RKO (cell line): ENCODE data around the gene COTL1.
"Not testable (repeated sequence)": the region's sequence is repeated elsewhere in the genome, so short reads cannot be mapped to it uniquely, and the experiment has no call there.

Source experiments
- DNase-seq: peaks from one replicate; pipeline ENCODE4 v3.0.0-alpha.2; 2016; ENCODE audit warnings: low spot score

The COTL1 gene

GRCh38 chr16:84643180-84643583, 25.3 kb upstream of the COTL1 start:
- DNase-seq, result peak; percentile 30

DNA sequence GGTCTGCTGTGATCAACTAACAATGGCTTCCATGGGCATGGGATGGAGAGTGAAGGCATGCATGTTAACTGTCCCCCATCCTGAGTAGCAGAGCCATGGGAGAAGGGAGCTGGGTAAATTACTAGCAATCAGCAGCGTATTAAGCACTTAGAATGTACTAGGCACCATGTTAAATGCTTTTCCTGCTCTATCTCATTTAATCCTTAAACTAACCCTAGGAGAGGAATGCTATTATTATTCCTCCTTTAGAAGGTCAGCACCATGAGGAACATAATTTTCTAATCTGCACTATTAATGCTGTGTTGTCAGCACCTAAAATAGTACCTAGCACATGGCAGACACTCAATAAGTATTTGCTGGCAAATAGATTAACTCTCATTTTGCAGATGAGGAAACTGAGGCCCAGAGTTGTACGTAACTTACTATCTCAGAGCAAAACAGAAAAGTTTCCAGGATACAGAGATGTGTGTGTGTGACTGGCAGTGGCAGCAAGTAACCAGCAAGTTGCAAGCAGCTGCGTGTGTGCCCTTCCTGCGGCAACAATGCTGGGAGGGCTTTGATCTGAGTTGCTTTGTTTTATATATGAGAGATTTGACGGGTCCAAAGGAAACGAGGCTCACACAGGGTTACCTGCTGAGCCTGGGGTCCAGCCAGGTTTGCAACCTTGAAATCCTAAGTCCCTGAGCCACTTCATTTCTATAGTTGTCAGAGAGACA, 23.9 kb upstream of the COTL1 start:
- DNase-seq, result no peak

GRCh38 chr16:84640145-84640544, 22.3 kb upstream of the COTL1 start:
- DNase-seq, result no peak

GRCh38 chr16:84638231-84638806, 20.4 kb upstream of the COTL1 start:
- no peak for DNase-seq

- DNase-seq, result no peak
Measured at GRCh38 chr16:84637709-84638108, 19.8 kb upstream of the COTL1 start.

- DNase-seq, result no peak
Measured at GRCh38 chr16:84635702-84636101, 17.8 kb upstream of the COTL1 start.

DNA sequence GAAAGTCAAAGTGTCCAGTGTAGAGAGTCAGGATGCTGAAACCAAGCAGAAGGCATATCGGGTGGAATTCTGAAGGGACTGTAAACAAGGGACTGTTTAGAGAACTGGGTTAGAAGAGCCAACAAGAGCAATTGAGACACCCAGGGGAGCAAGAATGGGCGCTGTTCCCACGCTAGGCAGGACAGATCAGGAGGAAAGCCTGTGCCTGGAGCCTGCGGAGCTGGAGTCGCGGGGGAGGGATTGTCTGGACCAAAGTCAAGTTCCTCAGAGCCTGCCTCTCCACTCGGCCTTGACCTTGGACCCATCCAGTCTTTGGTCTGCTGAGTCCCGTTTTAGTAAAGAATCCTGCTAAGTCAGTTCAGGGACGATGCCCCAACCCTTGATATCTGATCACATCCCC, 15.7 kb upstream of the COTL1 start:
- DNase-seq, result no peak

GRCh38 chr16:84632862-84633261, 15.0 kb upstream of the COTL1 start:
- DNase-seq, result not testable (repeated sequence)

GRCh38 chr16:84631886-84632285, 14.0 kb upstream of the COTL1 start:
- DNase-seq, result no peak

GRCh38 chr16:84631153-84631466, 13.2 kb upstream of the COTL1 start:
- no peak for DNase-seq

DNA sequence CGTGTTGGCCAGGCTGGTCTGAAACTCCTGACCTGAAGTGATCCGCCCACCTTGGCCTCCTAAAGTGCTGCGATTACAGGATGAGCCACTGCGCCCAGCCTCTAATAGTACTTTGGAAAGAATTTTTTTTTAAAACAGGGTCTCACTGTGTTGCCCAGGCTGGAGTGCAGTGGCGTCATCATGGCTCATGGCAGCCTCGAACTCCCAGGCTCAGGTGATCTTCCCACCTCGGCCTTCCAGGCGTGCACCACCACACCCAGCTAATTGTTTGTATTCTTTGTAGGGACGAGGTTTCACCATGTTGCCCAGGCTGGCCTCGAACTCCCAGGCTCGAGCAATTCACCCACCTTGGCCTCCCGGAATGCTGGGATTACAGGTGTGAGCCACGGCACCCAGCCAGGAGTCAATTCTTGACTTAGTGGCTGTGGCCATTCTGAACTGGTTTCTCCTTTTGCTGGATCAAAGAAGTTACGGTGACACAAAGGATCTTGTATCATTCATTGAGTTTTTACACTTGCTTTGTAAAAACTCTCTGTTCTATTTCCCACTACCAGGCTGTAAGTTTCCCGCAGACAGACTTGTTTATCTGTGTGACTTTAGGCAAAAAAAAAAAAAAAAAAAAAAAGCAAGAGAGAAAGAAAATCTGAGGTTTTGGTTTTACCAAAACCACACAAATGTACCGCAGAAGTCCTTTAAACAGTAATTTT, 12.7 kb upstream of the COTL1 start:
- no peak for DNase-seq

DNA sequence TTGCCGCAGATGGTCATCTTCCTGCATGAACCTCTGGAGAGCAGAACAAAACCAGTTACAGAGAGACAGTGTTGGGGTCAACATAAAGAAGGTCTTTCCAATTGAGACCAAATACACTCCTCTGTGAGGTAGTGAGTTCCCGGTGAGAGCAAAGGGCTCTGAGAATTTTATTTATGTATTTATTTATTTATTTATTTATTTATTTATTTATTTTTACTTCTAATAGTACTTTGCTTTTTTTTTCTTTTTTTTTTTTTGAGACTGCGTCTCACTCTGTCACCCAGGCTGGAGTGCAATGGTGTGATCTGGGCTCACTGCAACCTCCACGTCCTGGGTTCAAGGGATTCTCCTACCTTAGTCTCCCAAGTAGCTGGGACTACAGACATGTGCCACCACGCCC, 12.1 kb upstream of the COTL1 start:
- no peak for DNase-seq

- DNase-seq, result no peak
Measured at GRCh38 chr16:84629580-84629979, 11.7 kb upstream of the COTL1 start.

DNA sequence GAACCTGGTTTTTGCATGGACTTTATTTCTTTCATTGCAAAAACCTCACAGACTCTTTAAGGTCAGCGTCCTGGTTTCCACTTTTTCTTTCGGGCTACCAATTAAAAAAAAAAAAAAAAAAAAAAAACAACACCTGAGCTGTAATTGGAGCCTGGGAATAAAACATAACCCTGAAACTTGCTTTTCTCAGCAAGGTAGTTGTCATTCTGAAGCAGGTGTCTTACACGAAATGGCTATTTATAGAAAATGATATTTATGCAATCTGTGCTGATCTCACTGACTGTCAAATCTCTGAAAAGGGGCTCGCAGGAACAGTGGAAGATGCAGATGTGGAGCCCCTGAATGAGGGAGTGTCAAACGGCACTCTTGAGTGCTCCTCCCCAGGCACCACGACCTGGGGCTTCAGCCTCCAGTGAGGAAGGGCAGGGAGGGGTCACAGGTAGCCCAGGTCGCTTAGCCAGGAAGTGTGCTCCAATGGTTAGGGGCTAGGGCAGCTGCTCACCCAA, 10.4 kb upstream of the COTL1 start:
- DNase-seq, result no peak

DNA sequence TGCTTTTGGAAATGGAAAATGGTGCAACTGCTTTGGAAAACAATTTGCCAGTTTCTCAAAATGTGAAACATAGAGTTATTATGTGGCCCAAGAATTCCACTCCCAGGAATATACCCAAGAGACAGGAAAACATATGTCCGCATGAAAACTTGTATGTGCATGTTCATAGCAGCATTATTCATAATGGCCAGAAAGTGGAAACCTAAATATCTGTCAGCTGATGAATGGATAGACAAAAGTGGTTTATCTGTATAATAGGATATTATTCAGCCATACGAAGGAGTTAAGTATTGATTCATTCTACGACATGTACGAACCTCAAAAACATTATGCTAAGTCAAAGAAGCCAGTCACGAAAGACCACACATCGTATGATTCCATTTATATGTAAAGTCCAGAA, 7.7 kb upstream of the COTL1 start:
- DNase-seq, result no peak

DNA sequence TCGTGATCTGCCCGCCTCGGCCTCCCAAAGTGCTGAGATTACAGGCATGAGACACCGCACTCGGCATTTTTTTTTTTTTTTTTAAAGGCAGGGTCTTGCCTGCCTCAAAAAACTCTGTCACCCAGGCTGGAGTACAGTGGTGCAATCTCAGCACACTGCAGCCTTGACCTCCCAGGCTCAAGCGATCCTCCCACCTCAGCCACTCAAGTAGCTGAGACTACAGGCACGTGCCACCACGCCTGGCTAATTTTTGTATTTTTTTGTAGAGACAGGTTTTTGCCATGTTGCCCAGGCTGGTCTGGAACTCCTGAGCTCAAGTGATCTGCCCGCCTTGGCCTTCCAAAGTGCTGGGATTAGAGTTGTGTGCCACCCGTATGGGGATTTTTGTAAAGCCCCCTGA, 3.0 kb upstream of the COTL1 start:
- not testable (repeated sequence) for DNase-seq

- peak; percentile 89 for DNase-seq
Measured at GRCh38 chr16:84618581-84619460, 943 bp upstream of the COTL1 start.

DNA sequence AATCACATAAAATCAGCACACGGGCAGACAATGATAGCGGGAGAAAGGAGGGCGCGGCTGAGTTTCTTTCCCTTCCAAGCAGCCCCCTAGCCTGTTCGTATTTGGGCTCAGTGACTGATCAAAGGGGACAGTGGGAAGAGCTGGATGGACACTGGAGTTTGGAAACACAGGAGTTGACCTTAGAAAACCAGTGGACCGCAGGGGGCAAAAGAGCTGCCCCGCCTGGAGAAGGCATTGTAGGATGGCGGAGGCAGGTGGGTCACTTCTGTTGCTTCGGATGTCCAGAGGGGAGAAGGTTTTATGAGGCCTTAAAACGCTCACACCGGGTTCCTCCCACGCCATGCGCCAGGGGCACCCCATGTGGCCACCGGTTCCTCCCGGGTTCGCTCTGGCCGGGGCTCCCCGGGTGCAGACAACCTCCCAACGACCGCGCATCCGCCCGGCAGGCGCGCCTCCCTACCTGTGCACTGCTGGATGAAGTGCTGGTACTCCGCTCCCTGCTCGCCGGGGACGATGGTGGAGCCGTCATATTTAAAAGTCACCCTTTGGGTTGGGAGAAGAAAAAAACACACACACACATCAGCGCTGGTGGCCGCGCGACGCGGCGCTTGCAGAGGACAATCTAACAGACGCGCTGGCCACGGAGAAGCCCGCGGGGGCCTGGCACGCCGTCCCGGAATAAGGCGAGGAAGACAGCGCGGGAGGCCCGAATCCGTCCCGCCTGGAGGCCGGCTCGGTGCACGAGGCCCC, 662 bp downstream of the COTL1 start:
- DNase-seq, result peak; percentile 52

GRCh38 chr16:84616515-84616914, 1.4 kb downstream of the COTL1 start:
- peak; percentile 52 for DNase-seq

DNA sequence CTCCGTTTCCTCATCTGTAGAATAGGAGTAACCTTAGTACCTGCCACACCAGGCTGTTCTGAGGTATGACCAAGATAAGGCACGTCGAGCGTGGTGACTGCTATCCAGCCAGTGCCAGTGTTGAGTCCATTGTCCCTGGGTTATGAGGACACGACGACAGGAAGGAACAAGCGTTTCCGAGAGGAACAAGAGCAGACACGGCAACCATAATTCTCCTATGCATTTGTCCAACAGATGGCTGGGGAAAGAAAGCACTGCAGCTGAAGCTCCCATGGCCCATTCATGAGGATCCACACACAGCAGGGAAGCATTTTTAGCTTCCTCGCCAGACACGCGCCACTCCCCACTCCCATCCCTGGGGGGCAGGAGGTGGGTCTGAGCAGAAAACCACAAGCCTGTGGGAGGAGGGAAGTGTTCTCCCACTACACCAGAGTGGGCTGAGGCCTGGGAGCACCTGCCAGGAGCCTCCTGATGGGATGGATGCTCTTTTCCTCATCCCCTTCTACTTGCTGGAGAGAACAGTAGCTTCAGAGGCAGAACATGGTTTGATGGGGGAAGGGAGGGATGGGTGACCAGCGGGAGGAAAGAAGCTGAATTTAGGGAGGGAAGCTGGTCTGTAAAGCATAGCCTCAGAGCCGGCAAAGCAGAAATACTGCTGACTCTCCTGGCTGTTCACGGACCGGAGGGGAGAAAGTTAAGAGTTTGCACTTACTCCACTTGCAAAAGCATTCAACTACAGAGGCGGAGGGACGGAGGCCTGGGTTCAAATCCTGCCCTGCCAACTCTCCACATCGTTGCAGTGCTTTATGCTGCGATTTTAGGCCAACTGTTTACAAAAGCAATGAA, 2.7 kb downstream of the COTL1 start:
- no peak for DNase-seq

DNA sequence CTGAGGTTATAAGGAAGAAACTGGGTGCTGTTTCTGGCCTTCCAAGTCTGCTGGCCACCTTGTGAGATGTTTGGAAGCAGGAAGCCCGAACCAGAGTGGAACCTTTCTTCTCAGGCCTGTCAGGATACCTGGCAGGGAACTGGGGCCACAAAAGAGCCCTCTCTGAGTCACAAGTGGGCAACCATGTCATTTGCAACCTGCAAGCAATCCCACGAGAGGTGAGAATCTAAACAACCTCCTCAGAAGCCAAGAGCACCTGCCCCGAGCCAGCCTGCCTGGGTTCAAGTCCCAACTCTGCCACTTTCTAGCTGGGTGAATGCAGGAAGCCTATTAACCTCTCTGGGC, 3.3 kb downstream of the COTL1 start:
- DNase-seq, result no peak
